Kasumi-1 (cell line): Measurements from ENCODE around the gene ZPBP2.
"Not testable (repeated sequence)": the region's sequence is repeated elsewhere in the genome, so short reads cannot be mapped to it uniquely, and the experiment has no call there.

Experiments used
- DNase-seq, 2 experiments: peaks; one replicate each; lab custom pipeline; 2025; lab: John Stamatoyannopoulos, UW

The ZPBP2 gene

GRCh38 chr17:39855911-39856649 is 11.9 kb upstream of the ZPBP2 start:
- not testable (repeated sequence) for DNase-seq

- DNase-seq: no peak
Measured at GRCh38 chr17:39861235-39861634, 6.8 kb upstream of the ZPBP2 start.

DNA sequence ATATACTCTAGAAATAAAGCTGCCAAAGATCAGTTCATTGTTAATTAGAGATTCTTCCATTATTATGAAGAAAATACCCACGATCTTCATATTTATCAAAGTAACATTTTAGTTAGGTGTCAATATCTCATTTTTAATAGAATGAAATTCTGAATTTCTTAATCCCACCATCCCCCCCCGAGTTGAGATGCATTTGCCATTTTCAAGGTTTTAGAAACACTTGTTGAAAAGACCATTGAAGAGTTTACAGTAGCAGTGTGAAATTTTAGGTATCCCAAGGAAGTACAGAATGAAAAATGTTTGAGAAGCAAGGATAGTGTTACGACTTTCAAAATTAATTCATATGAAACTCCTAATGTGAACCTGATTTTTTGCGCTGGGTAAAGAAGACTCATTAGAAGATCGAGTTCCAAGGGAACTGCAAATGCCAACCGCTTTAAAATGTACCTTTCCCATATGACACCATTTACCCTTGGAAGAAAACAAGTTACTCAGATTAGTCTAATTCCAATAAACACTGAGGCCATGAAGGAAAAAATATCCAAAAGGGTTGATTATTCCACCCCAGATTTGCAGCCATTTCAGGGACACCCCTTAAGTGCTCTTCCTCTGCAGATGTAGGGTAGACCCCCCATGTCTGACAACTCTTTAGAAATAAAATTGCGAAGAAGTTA is 4.6 kb upstream of the ZPBP2 start:
- DNase-seq: no peak

GRCh38 chr17:39863918-39864746 is 3.9 kb upstream of the ZPBP2 start, which contains the start of gene IKZF3:
Gene IKZF3, minus strand, starts transcription at chr17:39864312. Its CDS starts 186 bp downstream, at chr17:39864126.
- peak in 1 of 2 experiments; percentile 29 for DNase-seq

GRCh38 chr17:39866013-39866730 is 1.8 kb upstream of the ZPBP2 start:
- no peak for DNase-seq

DNA sequence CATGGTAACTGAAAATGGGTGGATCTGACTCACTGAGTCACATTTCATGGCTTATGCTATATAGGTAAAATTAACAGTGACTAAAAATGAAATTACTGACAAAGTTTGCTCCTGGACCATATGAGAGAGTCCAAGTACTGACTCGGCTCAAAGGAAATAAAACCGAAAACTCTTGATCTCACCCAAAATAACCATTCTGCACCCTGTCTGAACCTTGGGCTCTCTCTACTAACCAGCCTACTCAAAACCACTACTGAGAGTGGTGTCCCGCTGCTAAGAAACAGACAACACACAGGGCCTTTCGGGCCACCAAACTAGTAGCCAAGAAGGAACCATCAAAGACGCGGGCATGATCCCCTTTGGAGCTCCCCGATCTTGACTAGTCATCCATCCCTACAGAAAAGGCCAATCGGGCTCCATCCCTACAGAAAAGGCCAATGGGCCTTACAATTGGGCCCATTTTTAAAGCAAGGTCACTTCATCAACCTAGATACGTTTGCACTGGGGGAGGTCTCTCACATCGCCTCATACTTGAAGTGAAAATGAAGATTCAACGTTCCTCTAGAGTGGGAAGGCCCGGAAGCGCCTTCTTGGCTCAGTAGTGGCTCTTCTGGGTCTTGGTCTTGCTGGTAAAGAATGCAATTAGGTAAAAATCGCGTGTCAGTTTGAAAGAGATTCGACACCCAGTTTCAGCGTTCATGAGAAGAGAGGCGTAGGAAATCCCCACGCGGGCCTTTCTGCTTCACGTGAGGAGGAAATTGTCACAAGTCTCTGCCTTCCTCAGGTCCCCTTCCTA is 720 bp upstream of the ZPBP2 start:
- DNase-seq: no peak

GRCh38 chr17:39868554-39868942 is 546 bp downstream of the ZPBP2 start:
- no peak for DNase-seq

DNA sequence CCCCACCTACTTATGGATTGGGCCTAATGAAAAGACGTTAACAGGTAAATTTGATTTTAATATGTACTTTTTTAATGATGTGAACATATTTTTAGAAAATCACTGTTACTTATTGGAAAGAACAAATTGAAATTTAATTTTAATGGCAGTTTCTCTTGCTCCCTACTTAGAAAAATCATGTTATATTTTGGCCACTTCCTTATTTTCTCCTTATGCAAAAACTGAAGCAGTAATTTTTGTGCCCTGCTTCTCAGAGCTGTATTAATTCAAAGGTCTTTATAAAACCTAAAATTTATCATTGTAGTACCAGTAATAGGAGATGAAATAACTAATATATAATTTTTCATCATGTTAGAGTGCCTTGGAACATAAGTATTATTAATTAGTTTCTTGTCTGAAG is 2.8 kb downstream of the ZPBP2 start:
- DNase-seq: no peak

GRCh38 chr17:39871801-39872200 is 3.8 kb downstream of the ZPBP2 start:
- no peak for DNase-seq

DNA sequence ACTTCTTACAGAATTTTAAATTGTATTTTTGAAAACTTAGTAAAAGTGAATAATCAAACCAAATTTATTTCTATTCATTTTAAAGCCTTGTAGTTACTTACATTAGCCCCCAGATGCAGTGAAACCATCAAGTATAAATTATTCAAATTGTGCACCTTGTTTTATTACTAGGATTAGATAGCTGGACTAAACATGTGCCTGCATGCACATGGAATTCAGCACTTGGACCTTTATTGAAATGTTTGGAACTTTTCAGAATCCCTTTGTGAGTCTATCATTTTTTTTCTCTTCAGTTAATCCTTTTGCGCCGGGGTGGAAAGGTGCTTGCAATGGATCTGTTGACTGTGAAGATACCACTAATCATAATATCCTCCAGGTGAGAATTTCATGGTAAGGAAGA is 4.7 kb downstream of the ZPBP2 start:
- DNase-seq: no peak

DNA sequence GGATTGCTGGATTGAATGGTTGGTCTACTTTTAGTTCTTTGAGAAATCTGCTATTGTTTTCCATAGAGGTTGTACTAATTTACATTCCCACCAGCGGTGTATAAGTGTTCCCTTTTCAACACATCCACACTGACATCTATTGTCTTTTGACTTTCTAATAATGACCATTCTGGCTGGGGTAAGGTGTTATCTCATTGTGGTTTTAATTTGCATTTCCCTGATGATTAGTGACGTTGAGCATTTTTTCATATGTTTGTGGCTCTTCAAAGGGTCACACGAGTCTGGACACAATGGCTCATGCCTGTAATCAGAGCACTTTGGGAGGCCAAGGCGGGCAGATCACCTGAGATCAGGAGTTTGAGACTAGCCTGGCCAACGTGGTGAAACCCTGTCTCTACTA is 18.1 kb downstream of the ZPBP2 start:
- not testable (repeated sequence) for DNase-seq

DNA sequence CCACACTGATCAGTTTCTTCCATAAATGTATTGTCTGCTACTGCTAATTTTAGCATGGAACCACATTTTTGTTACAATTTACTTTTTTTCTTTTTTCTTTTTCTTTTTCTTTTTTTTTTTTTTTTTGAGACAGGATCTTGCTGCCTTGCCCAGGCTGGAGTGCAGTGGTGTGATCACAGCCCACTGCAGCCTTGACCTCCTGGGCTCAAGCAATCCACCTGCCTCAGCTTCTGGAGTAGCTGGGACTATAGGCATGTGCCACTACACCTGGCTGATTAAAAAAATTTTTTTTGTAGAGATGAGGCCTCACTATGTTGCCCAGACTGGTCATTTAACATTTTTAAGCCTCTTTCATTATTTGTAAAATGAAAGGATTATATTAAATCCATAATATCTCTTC is 19.1 kb downstream of the ZPBP2 start:
- no peak for DNase-seq

- no peak for DNase-seq
Measured at GRCh38 chr17:39889200-39889599, 21.2 kb downstream of the ZPBP2 start.

- DNase-seq: no peak
Measured at GRCh38 chr17:39894681-39895376, 26.8 kb downstream of the ZPBP2 start.

GRCh38 chr17:39898088-39898487 is 30.1 kb downstream of the ZPBP2 start:
- DNase-seq: no peak

DNA sequence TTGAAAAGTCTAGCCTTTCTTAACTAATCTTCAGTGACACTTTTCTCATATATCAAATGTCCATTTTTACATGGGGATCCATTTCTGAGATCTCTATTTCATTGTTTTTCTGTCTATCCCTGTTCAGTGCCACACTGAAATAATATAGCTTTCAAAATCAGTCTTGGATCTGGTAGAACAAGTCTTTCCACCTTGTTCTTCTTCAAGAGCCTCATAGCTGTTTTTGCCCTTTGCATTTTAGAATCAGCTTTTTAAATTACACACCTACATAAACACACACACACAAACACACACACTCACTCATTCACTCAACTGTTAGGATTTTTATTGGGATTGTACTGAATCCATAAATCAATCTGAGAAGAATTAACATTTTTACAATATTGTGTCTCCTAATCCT is 31.2 kb downstream of the ZPBP2 start:
- no peak for DNase-seq

DNA sequence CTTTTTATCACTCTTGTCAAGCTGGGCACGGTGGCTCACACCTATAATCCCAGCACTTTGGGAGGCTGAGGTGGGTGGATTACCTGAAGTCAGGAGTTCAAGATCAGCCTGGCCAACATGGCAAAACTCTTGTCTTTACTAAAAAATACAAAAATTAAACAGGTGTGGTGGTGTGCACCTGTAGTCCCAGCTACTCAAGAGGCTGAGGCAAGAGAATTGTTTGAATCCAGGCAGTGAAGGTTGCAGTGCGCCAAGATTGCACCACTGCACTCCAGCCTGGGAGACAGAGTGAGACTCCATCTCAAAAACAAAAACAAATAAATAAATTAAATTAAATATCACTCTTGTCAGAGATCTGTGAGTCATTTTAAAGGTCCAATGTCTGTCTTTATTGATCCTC is 34.0 kb downstream of the ZPBP2 start:
- not testable (repeated sequence) for DNase-seq

DNA sequence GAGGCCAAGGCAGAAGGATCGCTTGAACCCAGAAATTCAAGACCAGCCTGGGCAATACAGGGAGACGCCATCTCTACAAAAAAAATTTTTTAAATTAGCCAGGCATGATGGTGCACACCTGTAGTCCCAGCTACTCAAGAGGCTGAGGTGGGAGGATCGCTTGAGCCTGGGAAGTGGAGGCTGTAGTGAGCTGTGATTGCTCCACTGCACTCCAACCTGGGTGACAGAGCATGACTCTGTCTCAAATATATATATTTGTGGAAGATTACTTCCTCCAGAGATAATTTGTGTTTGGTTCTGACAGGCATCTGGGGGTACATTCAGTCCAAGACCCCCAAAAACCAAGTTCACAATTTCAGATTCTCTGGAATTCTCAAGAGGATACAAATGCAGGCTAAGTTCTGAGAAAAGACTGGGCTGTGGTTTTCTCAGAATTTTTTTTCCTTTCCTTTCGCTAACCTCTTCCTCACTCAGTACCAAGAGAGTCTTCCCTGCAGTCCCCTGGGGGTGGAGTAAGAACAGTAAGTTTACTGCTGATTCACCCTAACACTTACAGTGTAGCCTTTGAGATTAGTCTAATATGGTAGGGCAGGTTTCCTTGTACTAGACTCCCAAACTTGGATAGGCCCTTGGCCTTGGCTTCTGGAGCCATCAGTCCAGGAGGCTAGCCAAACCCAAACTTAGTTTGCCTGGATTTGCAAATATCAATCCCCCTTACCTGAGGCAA is 35.3 kb downstream of the ZPBP2 start:
- DNase-seq: peak in 1 of 2 experiments; percentile 11

GRCh38 chr17:39904990-39905288 is 36.9 kb downstream of the ZPBP2 start:
- DNase-seq: no peak

GRCh38 chr17:39908789-39909352 is 40.9 kb downstream of the ZPBP2 start:
- no peak for DNase-seq
